ENCODE results near the gene PSMC3. TPM values are rescaled to one million over a fixed set of nuclear protein-coding genes. Genes with fewer than 3 reads are reported as not detected.
"Not testable (repeated sequence)": the region's sequence is repeated elsewhere in the genome, so short reads cannot be mapped to it uniquely, and the experiment has no call there.

The PSMC3 gene
- 100 to 1,000 TPM; 126 to 134 TPM for total RNA-seq

- ATAC-seq (peak; percentile 95 to 97), DNase-seq (ENCODE audit: low spot score in 2 of 2) (peak; percentile 96 to 99)
- Mint-ChIP-seq H3K27ac (peak within 1 kb of the TSS; percentile 99 to 100), H3K36me3 (peaks cover 32 to 33% of the 10 kb centered on the region in 2 donors), H3K9me3 (no peaks in the 10 kb centered on the region)
Measured at GRCh38 chr11:47426062-47426956, at the start of gene PSMC3. TSS of gene PSMC3 (minus strand) at chr11:47426439. CDS start at chr11:47426279, 160 bp downstream.

DNA sequence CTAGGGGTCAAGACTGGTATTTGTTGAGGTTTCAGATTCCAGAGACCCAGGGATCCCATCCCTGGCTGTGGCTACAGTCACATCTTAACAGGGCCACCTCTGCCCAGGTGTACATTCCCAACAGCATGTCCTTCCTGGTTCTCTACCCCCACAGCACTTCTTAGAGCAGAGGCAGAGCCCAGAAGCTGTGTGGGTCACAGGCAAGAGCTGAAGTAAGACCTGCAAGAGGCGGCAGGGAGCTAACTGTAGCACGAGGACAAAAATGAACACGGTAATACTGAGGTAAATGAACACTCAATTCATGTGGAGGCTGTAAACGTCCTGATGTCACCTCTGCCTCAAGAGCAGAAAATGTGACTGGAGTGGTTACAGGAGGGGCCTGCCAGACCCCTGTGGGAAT is 44.4 kb upstream of the PSMC3 start:
- H3K27ac Mint-ChIP-seq = peak overlapping the region in 1 of 2 donors; percentile 27
- H3K36me3 Mint-ChIP-seq = peaks cover 6 to 18% of the 10 kb centered on the region in 2 donors
- ATAC-seq (no peak), DNase-seq (ENCODE audit: low spot score in 2 of 2) (no peak)
- H3K9me3 Mint-ChIP-seq = no peaks in the 10 kb centered on the region

DNA sequence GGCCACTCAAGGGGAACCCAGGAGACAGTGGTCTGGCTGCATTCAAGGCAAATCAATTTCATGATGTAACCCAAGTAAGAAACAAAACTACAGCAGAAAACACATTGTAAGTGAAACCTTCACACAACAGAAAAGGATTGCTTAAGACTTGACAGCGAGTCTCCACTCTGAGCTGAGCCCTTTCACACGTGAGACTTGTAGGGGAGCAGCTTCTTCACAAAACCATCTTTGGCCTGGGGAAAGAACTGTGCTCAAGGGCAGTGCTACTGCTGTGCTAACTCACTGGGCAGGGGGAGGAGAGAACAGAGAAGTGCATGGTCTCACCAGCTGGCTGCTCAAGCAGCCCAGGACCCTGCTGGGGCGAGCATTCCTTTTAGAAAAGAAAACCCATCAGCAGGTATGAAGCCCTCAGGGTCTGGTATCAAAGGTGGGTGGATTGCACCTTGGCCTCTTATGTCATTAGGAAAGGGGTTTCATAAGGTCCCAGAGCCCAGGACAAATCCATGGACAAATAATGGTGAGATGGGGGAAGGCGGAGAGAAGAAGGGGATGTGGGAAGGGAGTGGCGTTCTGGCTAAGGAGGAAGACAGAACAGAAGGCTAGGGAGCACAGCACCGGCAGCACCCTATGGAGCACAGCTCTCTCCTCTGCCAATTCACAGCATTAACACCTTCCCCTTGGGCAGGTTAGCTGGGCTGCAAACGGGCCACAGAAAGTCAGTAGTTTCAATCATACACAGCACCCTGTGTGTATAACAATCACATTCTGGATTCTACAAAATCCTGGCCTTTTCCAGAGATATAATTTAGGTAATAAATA is 43.3 kb upstream of the PSMC3 start:
- ATAC-seq (no peak), DNase-seq (ENCODE audit: low spot score in 2 of 2) (no peak)
- no peaks in the 10 kb centered on the region for H3K9me3 Mint-ChIP-seq
- H3K27ac Mint-ChIP-seq = peak overlapping the region; percentile 17 to 70
- peaks cover 6 to 10% of the 10 kb centered on the region in 2 donors for H3K36me3 Mint-ChIP-seq

DNA sequence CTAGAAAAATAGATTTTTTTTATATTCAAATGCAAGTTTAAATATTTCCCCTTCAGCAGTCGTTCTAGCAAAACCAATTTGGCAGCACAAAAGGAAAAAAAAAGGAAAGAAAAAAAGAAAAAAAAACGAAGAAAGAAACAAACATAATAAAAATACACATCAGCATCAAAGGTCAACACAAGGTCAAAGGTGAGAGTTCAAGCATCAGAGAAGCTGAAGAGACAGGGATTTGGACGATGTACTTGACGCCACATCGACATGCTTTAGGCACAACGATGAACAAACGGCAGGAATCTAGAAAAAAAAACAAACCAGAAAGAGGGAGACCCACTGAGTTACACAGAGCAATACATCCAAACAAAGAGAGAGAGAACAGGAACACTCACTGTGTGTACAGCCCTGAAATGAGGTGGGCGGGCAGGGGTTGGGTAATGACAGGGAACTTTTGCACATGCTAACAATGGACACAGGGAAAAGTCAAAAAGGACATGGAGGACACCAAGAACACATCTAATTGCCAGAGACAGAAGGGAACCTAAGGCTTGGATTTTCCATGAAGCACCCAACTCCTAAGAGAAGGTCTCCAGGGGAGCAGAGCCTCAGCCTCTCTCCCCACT is 42.5 kb upstream of the PSMC3 start:
- ATAC-seq (no peak), DNase-seq (ENCODE audit: low spot score in 2 of 2) (no peak)
- peak overlapping the region; percentile 17 to 81 for H3K27ac Mint-ChIP-seq
- no peaks in the 10 kb centered on the region for H3K9me3 Mint-ChIP-seq
- peaks cover 4 to 6% of the 10 kb centered on the region in 2 donors for H3K36me3 Mint-ChIP-seq

DNA sequence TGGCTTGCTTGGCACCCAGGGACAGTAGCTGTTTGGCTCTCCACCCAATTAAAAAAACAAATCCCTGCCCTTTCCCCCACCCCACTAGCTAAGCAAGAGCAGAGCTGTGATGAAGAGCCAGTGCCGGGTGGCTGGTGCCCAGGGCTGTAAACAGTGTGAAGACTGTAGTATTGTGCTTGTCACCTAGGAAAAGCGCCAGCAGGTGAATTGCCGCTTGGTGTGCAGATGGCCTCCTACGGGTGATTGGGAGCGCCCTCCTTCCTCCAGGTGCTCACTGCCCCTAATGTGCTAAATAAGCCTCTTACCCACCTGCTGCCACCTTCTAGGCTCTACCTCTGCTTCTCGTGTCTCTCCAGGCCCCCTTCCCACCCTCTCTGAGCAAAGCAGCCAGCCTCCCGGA is 41.1 kb upstream of the PSMC3 start:
- DNase-seq (ENCODE audit: low spot score in 2 of 2) = peak in 1 of 2 donors; percentile 28
- Mint-ChIP-seq H3K9me3 (no peaks in the 10 kb centered on the region), H3K36me3 (peaks cover 0 to 4% of the 10 kb centered on the region in 2 donors), H3K27ac (peak overlapping the region; percentile 44 to 78)
- no peak for ATAC-seq

- peak overlapping the region; percentile 44 to 78 for H3K27ac Mint-ChIP-seq
- no peak for ATAC-seq
- peaks cover 0 to 4% of the 10 kb centered on the region in 2 donors for H3K36me3 Mint-ChIP-seq
Measured at GRCh38 chr11:47466701-47467250, 40.5 kb upstream of the PSMC3 start.

GRCh38 chr11:47466201-47466600 is 40.0 kb upstream of the PSMC3 start:
- DNase-seq (ENCODE audit: low spot score in 2 of 2) = no peak
- peak overlapping the region; percentile 50 to 93 for H3K27ac Mint-ChIP-seq
- no peaks in the 10 kb centered on the region for H3K9me3 Mint-ChIP-seq
- H3K36me3 Mint-ChIP-seq = peaks cover 0 to 4% of the 10 kb centered on the region in 2 donors
- ATAC-seq = no peak

More at GRCh38 chr11:47466701-47467250, 40.5 kb upstream of the PSMC3 start:
- H3K9me3 Mint-ChIP-seq = no peaks in the 10 kb centered on the region
- peak in 1 of 2 donors; percentile 25 for DNase-seq (ENCODE audit: low spot score in 2 of 2)

DNA sequence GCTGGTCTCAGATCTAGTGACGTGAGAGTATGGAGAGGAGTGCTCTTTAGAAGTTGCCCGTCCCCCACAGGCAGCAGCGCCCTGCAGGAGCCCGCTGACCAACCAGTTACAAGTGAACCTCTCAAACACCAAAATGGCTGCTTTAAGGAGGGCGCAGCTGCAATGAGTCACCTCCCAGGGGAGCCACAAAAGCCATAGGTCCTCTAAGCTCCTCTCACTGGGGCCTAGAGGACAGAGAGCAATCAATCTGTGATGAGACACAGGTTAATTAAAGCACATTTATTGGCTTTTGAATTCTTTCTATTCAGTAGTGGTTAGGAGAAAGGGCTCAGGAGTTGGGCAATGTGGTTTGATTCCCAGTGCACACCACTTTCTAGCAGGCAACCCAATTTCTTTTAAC is 38.2 kb upstream of the PSMC3 start:
- Mint-ChIP-seq H3K27ac (no peak overlapping the region), H3K36me3 (peaks cover 0 to 4% of the 10 kb centered on the region in 2 donors), H3K9me3 (no peaks in the 10 kb centered on the region)
- DNase-seq (ENCODE audit: low spot score in 2 of 2) (no peak), ATAC-seq (peak in 1 of 2 donors; percentile 22)

DNA sequence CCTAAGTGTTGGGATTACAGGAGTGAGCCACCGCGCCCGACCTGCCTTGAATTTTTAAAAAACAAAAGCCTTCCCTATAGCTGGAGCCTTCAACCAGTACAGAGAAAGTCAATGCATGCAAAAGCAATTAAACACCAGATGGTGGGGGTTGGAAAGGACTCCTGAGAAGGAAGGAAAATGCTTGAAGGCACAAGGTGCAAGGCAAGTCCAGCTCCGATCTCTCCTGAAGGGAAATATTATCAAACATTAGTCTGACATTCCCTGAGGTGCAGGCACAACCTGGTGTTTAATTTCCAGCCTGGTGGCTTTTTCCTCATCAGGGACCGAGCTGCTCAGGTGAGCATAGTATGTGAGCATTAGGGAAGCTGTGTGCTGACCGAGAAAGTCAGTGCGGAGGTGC is 35.6 kb upstream of the PSMC3 start:
- H3K27ac Mint-ChIP-seq = peak overlapping the region in 1 of 2 donors; percentile 55
- H3K9me3 Mint-ChIP-seq = no peaks in the 10 kb centered on the region
- no peak for ATAC-seq
- no peak for DNase-seq (ENCODE audit: low spot score in 2 of 2)
- H3K36me3 Mint-ChIP-seq = no peaks in the 10 kb centered on the region

- H3K27ac Mint-ChIP-seq = peak overlapping the region; percentile 29 to 57
- no peak for DNase-seq (ENCODE audit: low spot score in 2 of 2)
- no peaks in the 10 kb centered on the region for H3K36me3 Mint-ChIP-seq
- no peak for ATAC-seq
- H3K9me3 Mint-ChIP-seq = no peaks in the 10 kb centered on the region
Measured at GRCh38 chr11:47460571-47461235, 34.5 kb upstream of the PSMC3 start.

DNA sequence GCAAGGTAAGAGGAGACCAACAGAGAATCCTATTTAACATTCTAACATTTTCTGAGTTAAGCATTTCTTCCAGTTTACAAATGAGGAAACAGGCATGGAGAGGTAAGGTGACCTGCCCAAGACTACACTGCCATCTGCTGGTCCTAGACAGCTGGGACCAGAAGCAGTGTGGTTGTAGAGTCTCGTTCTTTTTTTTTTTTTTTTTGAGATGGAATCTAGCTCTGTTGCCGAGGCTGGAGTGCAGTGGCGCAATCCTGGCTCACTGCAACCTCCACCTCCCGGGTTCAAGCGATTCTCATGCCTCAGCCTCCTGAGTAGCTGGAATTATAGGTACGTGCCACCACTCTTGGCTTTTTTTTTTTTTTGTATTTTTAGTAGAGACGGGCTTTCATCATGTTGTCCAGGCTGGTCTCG is 28.0 kb upstream of the PSMC3 start:
- peak; percentile 59 to 64 for DNase-seq (ENCODE audit: low spot score in 2 of 2)
- ATAC-seq = peak; percentile 84 to 98
- not testable (repeated sequence) for H3K27ac Mint-ChIP-seq, H3K36me3 Mint-ChIP-seq, H3K9me3 Mint-ChIP-seq

DNA sequence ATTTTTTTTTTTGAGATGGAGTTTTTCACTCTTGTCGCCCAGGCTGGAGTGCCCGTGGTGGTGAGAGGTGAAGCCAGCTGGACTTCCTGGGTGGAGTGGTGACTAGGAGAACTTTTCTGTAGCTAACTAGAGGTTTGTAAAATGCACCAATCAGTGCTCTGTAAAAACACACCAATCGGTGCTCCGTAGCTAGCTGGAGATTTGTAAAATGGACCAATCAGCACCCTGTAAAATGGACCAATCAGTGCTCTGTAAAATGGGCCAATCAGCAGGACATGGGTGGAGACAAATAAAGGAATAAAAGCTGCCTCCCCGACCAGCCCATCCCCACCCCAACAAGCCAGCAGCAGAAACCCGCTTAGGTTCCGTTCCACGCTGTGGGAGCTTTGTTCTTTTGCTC is 27.1 kb upstream of the PSMC3 start:
- DNase-seq (ENCODE audit: low spot score in 2 of 2) = no peak
- no peaks in the 10 kb centered on the region for H3K36me3 Mint-ChIP-seq
- no peak overlapping the region for H3K27ac Mint-ChIP-seq
- ATAC-seq = no peak
- no peaks in the 10 kb centered on the region for H3K9me3 Mint-ChIP-seq

DNA sequence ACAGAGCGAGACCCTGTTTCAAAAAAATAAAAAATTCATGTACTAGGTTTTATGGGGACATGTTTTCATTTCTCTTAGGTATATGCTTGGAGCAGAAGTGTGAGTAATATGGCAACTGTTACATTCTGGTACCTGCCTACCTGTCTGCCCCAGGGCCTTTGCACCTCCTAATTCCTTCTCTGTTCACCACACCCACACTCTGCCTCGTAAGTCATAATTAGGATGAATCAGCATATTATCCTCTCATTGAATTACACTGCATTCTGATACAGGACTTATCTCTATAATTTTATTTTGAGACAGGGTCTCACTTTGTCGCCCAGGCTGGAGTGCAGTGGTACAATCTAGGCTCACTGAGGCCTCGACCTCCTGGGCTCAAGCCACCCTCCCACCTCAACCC is 25.8 kb upstream of the PSMC3 start:
- no peaks in the 10 kb centered on the region for H3K36me3 Mint-ChIP-seq
- H3K9me3 Mint-ChIP-seq = no peaks in the 10 kb centered on the region
- DNase-seq (ENCODE audit: low spot score in 2 of 2) = no peak
- H3K27ac Mint-ChIP-seq = no peak overlapping the region
- no peak for ATAC-seq

- Mint-ChIP-seq H3K36me3 (no peaks in the 10 kb centered on the region), H3K9me3 (no peaks in the 10 kb centered on the region), H3K27ac (no peak overlapping the region)
- ATAC-seq (no peak), DNase-seq (ENCODE audit: low spot score in 2 of 2) (no peak)
Measured at GRCh38 chr11:47451436-47451835, 25.2 kb upstream of the PSMC3 start.

- Mint-ChIP-seq H3K36me3 (no peaks in the 10 kb centered on the region), H3K9me3 (no peaks in the 10 kb centered on the region), H3K27ac (no peak overlapping the region)
- ATAC-seq (no peak), DNase-seq (ENCODE audit: low spot score in 2 of 2) (no peak)
Measured at GRCh38 chr11:47449541-47449940, 23.3 kb upstream of the PSMC3 start.
